ENCODE data around the gene SLC6A18. TPM values are rescaled to one million over a fixed set of nuclear protein-coding genes. Genes with fewer than 3 reads are reported as not detected.

The SLC6A18 gene
- total RNA-seq, 1 donor from 2014 or later = not detected

DNA sequence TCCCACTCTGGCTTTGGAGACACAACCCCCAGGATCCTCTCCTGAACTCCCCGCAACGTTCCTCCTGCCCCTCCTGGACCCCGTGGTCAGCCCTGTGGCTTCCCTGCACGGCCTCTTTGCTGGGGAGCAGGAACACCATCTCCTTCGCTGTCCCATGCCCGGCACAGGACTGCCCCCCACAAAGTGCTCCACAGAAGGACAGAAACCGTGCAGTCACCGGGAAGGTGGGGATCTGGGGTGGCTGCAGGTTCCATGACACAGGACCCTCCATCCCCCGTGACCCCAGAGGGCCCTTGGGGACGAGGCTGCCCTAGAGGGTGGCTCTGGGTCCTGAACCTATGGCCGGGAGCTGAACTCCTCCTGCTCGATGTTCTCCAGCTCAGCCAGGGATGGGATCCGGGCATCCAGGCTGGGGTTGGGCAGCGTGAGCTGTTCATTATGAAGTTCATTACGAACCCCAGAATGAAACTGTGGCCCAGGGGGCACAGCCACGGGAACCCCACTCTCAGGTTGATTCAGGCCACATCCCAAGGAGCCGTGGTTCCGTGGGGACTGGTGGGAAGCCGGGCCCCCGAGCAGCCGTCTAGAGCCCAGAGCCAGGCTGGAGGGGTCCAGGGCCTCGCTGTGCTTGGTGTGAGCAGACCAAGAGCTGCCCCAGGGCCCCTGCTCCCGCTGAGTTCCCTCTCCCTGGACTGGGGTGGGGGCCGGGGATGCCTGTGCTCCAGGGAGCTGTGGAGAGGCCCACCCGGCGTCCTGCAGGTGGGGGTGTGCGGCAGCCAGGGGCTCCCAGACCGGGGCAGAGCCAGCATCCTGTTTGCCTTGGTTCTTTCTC lies 24.5 kb upstream of the SLC6A18 start:
- H3K27me3 Mint-ChIP-seq (ENCODE audit: low read depth, unreplicated experiment) = peaks cover 29% of the 10 kb centered on the region
- H3K4me1 ChIP-seq (ENCODE audit: insufficient read depth, low read length) = no peaks in the 10 kb centered on the region

DNA sequence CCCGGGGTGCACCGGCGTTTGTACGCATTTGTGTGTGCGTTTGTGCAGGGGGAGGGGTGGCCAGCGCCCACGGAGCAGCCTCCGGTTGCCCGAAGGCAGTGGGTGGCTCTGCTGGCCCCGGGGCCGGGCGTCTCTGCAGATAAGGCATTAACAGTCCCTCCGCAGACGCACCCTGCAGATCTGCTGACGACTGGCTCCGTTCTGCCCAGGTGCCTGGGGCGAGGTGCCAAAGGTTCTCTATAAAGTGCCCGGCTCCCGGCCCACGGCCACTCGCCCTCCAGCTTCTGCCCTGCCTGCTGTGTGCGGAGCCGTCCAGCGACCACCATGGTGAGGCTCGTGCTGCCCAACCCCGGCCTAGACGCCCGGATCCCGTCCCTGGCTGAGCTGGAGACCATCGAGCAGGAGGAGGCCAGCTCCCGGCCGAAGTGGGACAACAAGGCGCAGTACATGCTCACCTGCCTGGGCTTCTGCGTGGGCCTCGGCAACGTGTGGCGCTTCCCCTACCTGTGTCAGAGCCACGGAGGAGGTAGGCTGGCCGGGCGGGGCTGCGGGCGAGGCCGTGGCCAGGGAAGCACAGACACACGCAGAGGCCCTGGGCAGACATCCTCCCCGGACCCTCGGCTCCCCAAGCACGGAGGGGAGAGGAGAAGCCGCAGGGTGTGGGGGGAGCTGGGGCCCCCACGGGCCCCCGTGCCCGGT lies 23.7 kb upstream of the SLC6A18 start, which contains the start of gene SLC6A19:
TSS of gene SLC6A19 (plus strand) at position 269 of the 699 bp plus-strand sequence. CDS start at position 325, 56 bp downstream.
- no peaks in the 10 kb centered on the region for H3K79me2 ChIP-seq (ENCODE audit: insufficient read depth, low read length)
- Mint-ChIP-seq H3K27me3 (ENCODE audit: low read depth, unreplicated experiment) (peaks cover 33% of the 10 kb centered on the region), H3K9me3 (ENCODE audit: unreplicated experiment) (peaks cover 1% of the 10 kb centered on the region), H3K27ac (ENCODE audit: unreplicated experiment) (no peak within 1 kb of the TSS), H3K4me3 (ENCODE audit: unreplicated experiment) (no peak within 1 kb of the TSS), H3K4me1 (ENCODE audit: low read depth, unreplicated experiment) (no peaks in the 10 kb centered on the region), H3K36me3 (ENCODE audit: low read depth, unreplicated experiment) (no peaks in the 10 kb centered on the region)
- H3K9me3 ChIP-seq (ENCODE audit: insufficient read depth, low read depth, low read length) = no peaks in the 10 kb centered on the region
- H2AFZ ChIP-seq (ENCODE audit: low read depth, low read length) = no peak within 1 kb of the TSS
- FAIRE-seq = no peak
- no peak within 1 kb of the TSS for H3K4me2 ChIP-seq (ENCODE audit: low read length)
- H3K27ac ChIP-seq (ENCODE audit: low read depth, low read length) = no peak within 1 kb of the TSS
- no peaks in the 10 kb centered on the region for H3K36me3 ChIP-seq (ENCODE audit: insufficient read depth, low read length)
- H3K4me3 ChIP-seq (ENCODE audit: insufficient read depth, low read depth, low read length) = no peak within 1 kb of the TSS
- H3K9ac ChIP-seq (ENCODE audit: low read length) = no peak within 1 kb of the TSS
- H3K4me1 ChIP-seq (ENCODE audit: insufficient read depth, low read length) = no peaks in the 10 kb centered on the region
- TF ChIP-seq, protein P1, sequence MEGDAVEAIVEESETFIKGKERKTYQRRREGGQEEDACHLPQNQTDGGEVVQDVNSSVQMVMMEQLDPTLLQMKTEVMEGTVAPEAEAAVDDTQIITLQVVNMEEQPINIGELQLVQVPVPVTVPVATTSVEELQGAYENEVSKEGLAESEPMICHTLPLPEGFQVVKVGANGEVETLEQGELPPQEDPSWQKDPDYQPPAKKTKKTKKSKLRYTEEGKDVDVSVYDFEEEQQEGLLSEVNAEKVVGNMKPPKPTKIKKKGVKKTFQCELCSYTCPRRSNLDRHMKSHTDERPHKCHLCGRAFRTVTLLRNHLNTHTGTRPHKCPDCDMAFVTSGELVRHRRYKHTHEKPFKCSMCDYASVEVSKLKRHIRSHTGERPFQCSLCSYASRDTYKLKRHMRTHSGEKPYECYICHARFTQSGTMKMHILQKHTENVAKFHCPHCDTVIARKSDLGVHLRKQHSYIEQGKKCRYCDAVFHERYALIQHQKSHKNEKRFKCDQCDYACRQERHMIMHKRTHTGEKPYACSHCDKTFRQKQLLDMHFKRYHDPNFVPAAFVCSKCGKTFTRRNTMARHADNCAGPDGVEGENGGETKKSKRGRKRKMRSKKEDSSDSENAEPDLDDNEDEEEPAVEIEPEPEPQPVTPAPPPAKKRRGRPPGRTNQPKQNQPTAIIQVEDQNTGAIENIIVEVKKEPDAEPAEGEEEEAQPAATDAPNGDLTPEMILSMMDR (IDR thresholded peaks at IDR 0.05; ENCODE audit: insufficient read depth, low read depth, low read length) = no peak
- no peak for TF ChIP-seq EZH2 (IDR thresholded peaks at IDR 0.05; ENCODE audit: insufficient read depth, low read length)
- peaks cover 8% of the 10 kb centered on the region for H3K27me3 ChIP-seq (ENCODE audit: insufficient read depth, low read length)
- no peak for DNase-seq (ENCODE audit: low read depth)
- H4K20me1 ChIP-seq (ENCODE audit: insufficient read depth, low read length) = no peaks in the 10 kb centered on the region

More for the DNA sequence above, 24.5 kb upstream of the SLC6A18 start:
- H3K27ac ChIP-seq (ENCODE audit: low read depth, low read length) = no peak overlapping the region
- no peaks in the 10 kb centered on the region for H4K20me1 ChIP-seq (ENCODE audit: insufficient read depth, low read length)
- no peak overlapping the region for H3K4me2 ChIP-seq (ENCODE audit: low read length)
- H3K9me3 ChIP-seq (ENCODE audit: insufficient read depth, low read depth, low read length) = no peaks in the 10 kb centered on the region
- FAIRE-seq (no peak), DNase-seq (ENCODE audit: low read depth) (no peak)
- H3K4me1 Mint-ChIP-seq (ENCODE audit: low read depth, unreplicated experiment) = no peaks in the 10 kb centered on the region
- no peaks in the 10 kb centered on the region for H3K79me2 ChIP-seq (ENCODE audit: insufficient read depth, low read length)
- H3K36me3 ChIP-seq (ENCODE audit: insufficient read depth, low read length) = no peaks in the 10 kb centered on the region
- no peak overlapping the region for H2AFZ ChIP-seq (ENCODE audit: low read depth, low read length)
- H3K36me3 Mint-ChIP-seq (ENCODE audit: low read depth, unreplicated experiment) = no peaks in the 10 kb centered on the region
- TF ChIP-seq, protein P1 (IDR thresholded peaks at IDR 0.05; ENCODE audit: insufficient read depth, low read depth, low read length) = no peak
- no peak for TF ChIP-seq EZH2 (IDR thresholded peaks at IDR 0.05; ENCODE audit: insufficient read depth, low read length)
- no peak overlapping the region for H3K9ac ChIP-seq (ENCODE audit: low read length)
- H3K4me3 ChIP-seq (ENCODE audit: insufficient read depth, low read depth, low read length) = no peak overlapping the region
- no peak overlapping the region for H3K4me3 Mint-ChIP-seq (ENCODE audit: unreplicated experiment)
- H3K27me3 ChIP-seq (ENCODE audit: insufficient read depth, low read length) = peaks cover 8% of the 10 kb centered on the region
- H3K27ac Mint-ChIP-seq (ENCODE audit: unreplicated experiment) = no peak overlapping the region
- H3K9me3 Mint-ChIP-seq (ENCODE audit: unreplicated experiment) = peaks cover 3% of the 10 kb centered on the region
